Loucy (cell line): ENCODE measurements around the gene PFKFB1.
A peak's percentile ranks its signal among the peaks of the same experiment; 100 is the strongest.

ENCODE experiments used
- H2AFZ ChIP-seq: fragments of 200-600 bp; sonication (generic); 2 replicates; pipeline ENCODE4 v1.6.0; 2016; ENCODE audit warnings: antibody characterized with exemption, mild to moderate bottlenecking, low read length, moderate library complexity
- H3F3A ChIP-seq: fragments of 200-600 bp; 2 replicates; pipeline ENCODE4 v1.6.0; 2016; ENCODE audit warnings: antibody characterized with exemption, low read depth, mild to moderate bottlenecking
- H3K27me3 ChIP-seq: fragments of 200-600 bp; sonication (generic); 2 replicates; pipeline ENCODE4 v1.6.1; 2014; ENCODE audit warnings: low read length, mild to moderate bottlenecking; ENCODE audit not compliant: insufficient read depth, poor library complexity, severe bottlenecking
- H3K36me3 ChIP-seq: fragments of 200-600 bp; sonication (generic); 2 replicates; pipeline ENCODE4 v1.6.1; 2016; ENCODE audit warnings: low read length; ENCODE audit not compliant: insufficient read depth
- H3K4me1 ChIP-seq: fragments of 200-600 bp; sonication (generic); 2 replicates; pipeline ENCODE4 v1.5.1; 2014; ENCODE audit warnings: low read length, mild to moderate bottlenecking; ENCODE audit not compliant: insufficient read depth, poor library complexity, severe bottlenecking
- H3K4me2 ChIP-seq: fragments of 200-600 bp; sonication (generic); 2 replicates; pipeline ENCODE4 v1.6.0; 2014; ENCODE audit warnings: antibody characterized with exemption, low read length, low read depth, mild to moderate bottlenecking; ENCODE audit not compliant: poor library complexity, severe bottlenecking
- H3K4me3 ChIP-seq: fragments of 200-600 bp; sonication (generic); 2 replicates; pipeline ENCODE4 v1.5.1; 2014; ENCODE audit warnings: low read length, mild to moderate bottlenecking, mixed read lengths; ENCODE audit not compliant: poor library complexity, severe bottlenecking
- H3K79me2 ChIP-seq: fragments of 200-600 bp; sonication (generic); 2 replicates; pipeline ENCODE4 v1.6.1; 2014; ENCODE audit warnings: low read length; ENCODE audit not compliant: insufficient read depth
- H3K9ac ChIP-seq: fragments of 200-600 bp; sonication (generic); 2 replicates; pipeline ENCODE4 v1.6.0; 2014; ENCODE audit warnings: mild to moderate bottlenecking, low read depth, low read length, moderate library complexity; ENCODE audit not compliant: poor library complexity, severe bottlenecking
- H3K9me2 ChIP-seq: fragments of 200-600 bp; sonication (generic); replicated peaks from 2 replicates; pipeline ENCODE4 v1.6.1; 2016; ENCODE audit warnings: low read depth, low read length, mixed read lengths
- H3K9me3 ChIP-seq: fragments of 200-600 bp; sonication (generic); 2 replicates; pipeline ENCODE4 v1.6.1; 2014; ENCODE audit warnings: mild to moderate bottlenecking, antibody characterized with exemption, low read length, low read depth; ENCODE audit not compliant: insufficient read depth
- H4K20me1 ChIP-seq: fragments of 200-600 bp; sonication (generic); 2 replicates; pipeline ENCODE4 v1.6.0; 2014; ENCODE audit warnings: antibody characterized with exemption, low read length, mild to moderate bottlenecking; ENCODE audit not compliant: insufficient read depth, poor library complexity, severe bottlenecking
- CTCF ChIP-seq: fragments of 200-600 bp; sonication (generic); conservative IDR thresholded peaks from 2 replicates; pipeline ENCODE4 v1.5.1; 2014; ENCODE audit warnings: mild to moderate bottlenecking, antibody characterized with exemption, low read length
- EZH2phosphoT487 ChIP-seq: fragments of 200-600 bp; IDR thresholded peaks from 2 replicates; pipeline ENCODE4 v1.6.1; 2018; ENCODE audit warnings: antibody characterized with exemption, mild to moderate bottlenecking, moderate library complexity, borderline replicate concordance

PFKFB1 gene

GRCh38 chrX:54894159-54894558 lies 99.8 kb downstream of the PFKFB1 start:
- no peak overlapping the region for H2AFZ ChIP-seq
- H3K9ac ChIP-seq: no peak overlapping the region
- no peak overlapping the region for H3K4me3 ChIP-seq
- H3K36me3 ChIP-seq: no peaks in the 10 kb centered on the region
- H3K27me3 ChIP-seq: no peaks in the 10 kb centered on the region
- H3K4me1 ChIP-seq: no peaks in the 10 kb centered on the region
- H3K9me2 ChIP-seq: no peaks in the 10 kb centered on the region
- H3F3A ChIP-seq: no peaks in the 10 kb centered on the region
- no peaks in the 10 kb centered on the region for H3K9me3 ChIP-seq
- TF ChIP-seq CTCF (no peak), EZH2phosphoT487 (no peak)
- no peaks in the 10 kb centered on the region for H4K20me1 ChIP-seq
- no peaks in the 10 kb centered on the region for H3K79me2 ChIP-seq
- H3K4me2 ChIP-seq: no peak overlapping the region

GRCh38 chrX:54891573-54891972 lies 102.4 kb downstream of the PFKFB1 start:
- no peak overlapping the region for H3K4me2 ChIP-seq
- no peaks in the 10 kb centered on the region for H3K36me3 ChIP-seq
- H3K9me2 ChIP-seq: no peaks in the 10 kb centered on the region
- H3K79me2 ChIP-seq: no peaks in the 10 kb centered on the region
- H3F3A ChIP-seq: no peaks in the 10 kb centered on the region
- H2AFZ ChIP-seq: no peak overlapping the region
- no peaks in the 10 kb centered on the region for H3K27me3 ChIP-seq
- H3K9ac ChIP-seq: no peak overlapping the region
- no peaks in the 10 kb centered on the region for H4K20me1 ChIP-seq
- H3K4me3 ChIP-seq: no peak overlapping the region
- TF ChIP-seq CTCF (peak; percentile 59), EZH2phosphoT487 (no peak)
- no peaks in the 10 kb centered on the region for H3K9me3 ChIP-seq
- H3K4me1 ChIP-seq: no peaks in the 10 kb centered on the region

GRCh38 chrX:54885740-54886139 lies 108.2 kb downstream of the PFKFB1 start:
- TF ChIP-seq EZH2phosphoT487 (no peak), CTCF (no peak)

More at GRCh38 chrX:54885740-54886139, 108.2 kb downstream of the PFKFB1 start:
- H3K9me3 ChIP-seq: no peaks in the 10 kb centered on the region
- no peaks in the 10 kb centered on the region for H3K27me3 ChIP-seq
- H3K4me1 ChIP-seq: no peaks in the 10 kb centered on the region
- no peak overlapping the region for H3K9ac ChIP-seq
- H3K4me3 ChIP-seq: no peak overlapping the region
- H3K79me2 ChIP-seq: no peaks in the 10 kb centered on the region
- no peaks in the 10 kb centered on the region for H4K20me1 ChIP-seq
- H3K9me2 ChIP-seq: no peaks in the 10 kb centered on the region
- H3K4me2 ChIP-seq: no peak overlapping the region
- H2AFZ ChIP-seq: no peak overlapping the region
- no peaks in the 10 kb centered on the region for H3F3A ChIP-seq
- no peaks in the 10 kb centered on the region for H3K36me3 ChIP-seq
